HCT116 (cell line): ENCODE data around the gene NAALADL2. TPM values are rescaled to one million over a fixed set of nuclear protein-coding genes. Genes with fewer than 3 reads are reported as not detected.

ENCODE experiments used
- ATAC-seq: fragments of 200-7000 bp; cut with Tn5 transposase; 2 replicates; pipeline ENCODE4 v1.9.1; 2020; ENCODE audit warnings: mild to moderate bottlenecking, moderate library complexity
- BruUV-seq: library from RNA; stranded (reverse); fragments of 400-500 nt; replicated peaks from 2 replicates; lab custom pipeline; 2021; lab: Mats Ljungman, UMichigan
- CTCF ChIA-PET: fragments of 300-600 bp; sonication (Branson Sonifier 250); formaldehyde crosslinking; loops from one replicate; lab custom pipeline; 2021; ENCODE audit warnings: antibody characterized with exemption; lab: Charles Lee
- POLR2A ChIA-PET: fragments of 300-600, 350-600 bp; sonication (Branson Sonifier 250); formaldehyde crosslinking; loops from one replicate; lab custom pipeline; 2021; ENCODE audit warnings: antibody characterized with exemption; lab: Charles Lee
- RAD21 ChIA-PET, 2 experiments: fragments of 300-600 bp; sonication (Branson Sonifier 250); formaldehyde crosslinking; loops; one replicate each; lab custom pipeline; 2023; ENCODE audit warnings: low total read pairs in 2 of 2; ENCODE audit not compliant: uncharacterized antibody in 2 of 2, unreplicated experiment in 2 of 2, low non-redundant PET in 1 of 2; lab: Charles Lee
- DNase-seq: peaks from one replicate; pipeline ENCODE4 v3.0.0-alpha.2; 2010; ENCODE audit warnings: low read depth, low spot score
- H2AFZ ChIP-seq: fragments of 200-600 bp; shearing (Covaris generic), sonication (generic); 2 replicates; pipeline ENCODE4 v1.6.1; 2017; ENCODE audit warnings: low read depth, mixed run types, mixed read lengths, antibody characterized with exemption, low read length; ENCODE audit not compliant: poor library complexity, severe bottlenecking
- H3K27ac ChIP-seq: 2 replicates; pipeline ENCODE4 v1.5.1; 2012; ENCODE audit warnings: low read depth, low read length
- H3K27me3 ChIP-seq: fragments of 200-600 bp; sonication (generic); 2 replicates; pipeline ENCODE4 v1.6.1; 2016; ENCODE audit warnings: mixed run types, low read length, mixed read lengths; ENCODE audit not compliant: insufficient read depth
- H3K36me3 ChIP-seq, 2 experiments: fragments of 200-500 bp in 1 of 2; fragments of 200-600 bp in 1 of 2; sonication (Bioruptor generic) in 1 of 2; sonication (generic) in 1 of 2; 2 replicates each; pipeline versions ENCODE4 v1.5.1 to v1.6.1; 2014 to 2016; ENCODE audit warnings: low read length in 2 of 2, inconsistent platforms in 1 of 2, mixed read lengths in 1 of 2, mixed run types in 1 of 2; ENCODE audit not compliant: insufficient read depth in 2 of 2, control insufficient read depth in 1 of 2
- H3K4me1 ChIP-seq, 2 experiments: fragments of 200-600 bp in 1 of 2; sonication (generic) in 1 of 2; 2 replicates each; pipeline versions ENCODE4 v1.5.1 to v1.6.1; 2012 to 2017; ENCODE audit warnings: low read length in 2 of 2, inconsistent platforms in 1 of 2, mild to moderate bottlenecking in 1 of 2, mixed read lengths in 1 of 2, mixed run types in 1 of 2, moderate library complexity in 1 of 2; ENCODE audit not compliant: insufficient read depth in 2 of 2, control insufficient read depth in 1 of 2
- H3K4me2 ChIP-seq: fragments of 200-600 bp; sonication (generic); 2 replicates; pipeline ENCODE4 v1.6.1; 2017; ENCODE audit warnings: mixed run types, low read length, mixed read lengths
- H3K4me3 ChIP-seq, 2 experiments: fragments of 200-600 bp in 1 of 2; sonication (generic) in 1 of 2; replicated peaks in 1 of 2; 2 replicates each; pipeline ENCODE4 v1.5.1; 2011 to 2016; ENCODE audit warnings: low read length in 2 of 2, control low read depth in 1 of 2, low read depth in 1 of 2, mild to moderate bottlenecking in 1 of 2, mixed read lengths in 1 of 2, mixed run types in 1 of 2
- H3K79me2 ChIP-seq: fragments of 200-600 bp; sonication (generic); 2 replicates; pipeline ENCODE4 v1.6.1; 2017; ENCODE audit warnings: mild to moderate bottlenecking, mixed run types, low read length, moderate library complexity, mixed read lengths; ENCODE audit not compliant: insufficient read depth
- H3K9ac ChIP-seq: fragments of 200-600 bp; sonication (generic); 2 replicates; pipeline ENCODE4 v1.6.1; 2016; ENCODE audit warnings: low read length, mixed read lengths
- H3K9me2 ChIP-seq: fragments of 200-600 bp; sonication (generic), shearing (Covaris generic); 2 replicates; pipeline ENCODE4 v1.6.1; 2017; ENCODE audit warnings: mixed run types, mild to moderate bottlenecking, moderate library complexity; ENCODE audit not compliant: insufficient read depth
- H3K9me3 ChIP-seq, 2 experiments: fragments of 200-500 bp in 1 of 2; fragments of 200-600 bp in 1 of 2; sonication (Bioruptor generic) in 1 of 2; sonication (generic) in 1 of 2; 2 replicates each; pipeline ENCODE4 v1.6.1; 2014 to 2017; ENCODE audit warnings: low read length in 2 of 2, mixed read lengths in 2 of 2, inconsistent platforms in 1 of 2, low read depth in 1 of 2, mild to moderate bottlenecking in 1 of 2, mixed run types in 1 of 2, moderate library complexity in 1 of 2; ENCODE audit not compliant: control insufficient read depth in 1 of 2, insufficient read depth in 1 of 2
- H4K20me1 ChIP-seq: fragments of 200-600 bp; sonication (generic), shearing (Covaris generic); 2 replicates; pipeline ENCODE4 v1.6.1; 2017; ENCODE audit warnings: mixed run types, mild to moderate bottlenecking, moderate library complexity; ENCODE audit not compliant: insufficient read depth
- CEBPB ChIP-seq: IDR thresholded peaks from 2 replicates; pipeline ENCODE4 v1.6.1; 2012; ENCODE audit warnings: low read depth
- EZH2 ChIP-seq: fragments of 200-600 bp; sonication (generic); IDR thresholded peaks from 2 replicates; pipeline ENCODE4 v1.6.1; 2017; ENCODE audit warnings: antibody characterized with exemption, mixed run types
- FOSL1 ChIP-seq: IDR thresholded peaks from 2 replicates; pipeline ENCODE4 v1.6.1; 2012; ENCODE audit warnings: low read depth
- RAD21 ChIP-seq: IDR thresholded peaks from 2 replicates; pipeline ENCODE4 v1.6.1; 2012; ENCODE audit warnings: low read depth, mild to moderate bottlenecking
- REST ChIP-seq: IDR thresholded peaks from 2 replicates; pipeline ENCODE4 v1.6.1; 2012; ENCODE audit warnings: low read depth
- SRF ChIP-seq: IDR thresholded peaks from 2 replicates; pipeline ENCODE4 v1.6.1; 2012; ENCODE audit warnings: low read depth
- ZBTB33 ChIP-seq: IDR thresholded peaks from 2 replicates; pipeline ENCODE4 v1.6.1; 2011; ENCODE audit warnings: mild to moderate bottlenecking, low read length, moderate library complexity; ENCODE audit not compliant: insufficient replicate concordance; ENCODE audit errors: extremely low read depth
- intact Hi-C: fragments of 100-400 bp; cut with micrococcal nuclease; formaldehyde crosslinking; loops from 2 replicates; pipeline ENCODE4 v1.10.0; 2022
- total RNA-seq: library from RNA; stranded (reverse); gene quantifications from one replicate; pipeline ENCODE4 v1.2.1, GENCODE V29; 2021; ENCODE audit not compliant: unreplicated experiment

The NAALADL2 gene
- total RNA-seq, 1 experiment from 2014 or later, result 2.9 TPM

- ATAC-seq, result no peak
- ChIA-PET POLR2A (no interaction called here), RAD21 (no interaction called here)
Measured at GRCh38 chr3:175187586-175187985, 328.5 kb downstream of the NAALADL2 start.

GRCh38 chr3:175192536-175192935, 333.4 kb downstream of the NAALADL2 start:
- intact Hi-C loops, result no loop called here
- no peaks in the 10 kb centered on the region; a peak in 1 of 4 replicates for H3K36me3 ChIP-seq
- no peaks in the 10 kb centered on the region for H3K79me2 ChIP-seq
- ChIA-PET RAD21 (no interaction called here), POLR2A (no interaction called here), CTCF (no interaction called here)
- TF ChIP-seq REST, result no peak
- peak; percentile 31; the same call in 1 of the 2 replicates for TF ChIP-seq FOSL1
- no peak for TF ChIP-seq CEBPB
- no peak for TF ChIP-seq SRF
- H3K4me3 ChIP-seq, result no peak overlapping the region
- DNase-seq (peak; percentile 8), ATAC-seq (no peak)
- peak overlapping the region; percentile 87 for H2AFZ ChIP-seq
- no peaks in the 10 kb centered on the region for H4K20me1 ChIP-seq
- H3K9me2 ChIP-seq, result no peaks in the 10 kb centered on the region
- H3K27ac ChIP-seq, result no peak overlapping the region
- peaks cover 0 to 28% of the 10 kb centered on the region in 2 experiments; a peak in 2 of 4 replicates for H3K4me1 ChIP-seq
- BruUV-seq, result no TSS peak
- no peaks in the 10 kb centered on the region for H3K9me3 ChIP-seq
- H3K4me2 ChIP-seq, result peak overlapping the region; percentile 32
- no peak overlapping the region for H3K9ac ChIP-seq
- H3K27me3 ChIP-seq, result no peaks in the 10 kb centered on the region

More at GRCh38 chr3:175187586-175187985, 328.5 kb downstream of the NAALADL2 start:
- Histone ChIP-seq H3K4me2 (no peak overlapping the region), H3K9me3 (no peaks in the 10 kb centered on the region), H3K9me2 (no peaks in the 10 kb centered on the region), H2AFZ (no peak overlapping the region), H4K20me1 (no peaks in the 10 kb centered on the region), H3K36me3 (no peaks in the 10 kb centered on the region), H3K4me3 (no peak overlapping the region), H3K4me1 (peaks cover 0 to 5% of the 10 kb centered on the region in 2 experiments; a peak in 2 of 4 replicates), H3K79me2 (no peaks in the 10 kb centered on the region), H3K27ac (no peak overlapping the region), H3K9ac (no peak overlapping the region), H3K27me3 (no peaks in the 10 kb centered on the region)
- no TSS peak for BruUV-seq
- intact Hi-C loops, result no loop called here
- TF ChIP-seq FOSL1 (no peak), EZH2 (no peak), ZBTB33 (no peak), RAD21 (no peak)
- DNase-seq, result no peak
- CTCF ChIA-PET, result no interaction called here
